H1 (cell line): ENCODE measurements around the gene NOXRED1.

Source experiments
- ATF2 ChIP-seq: IDR thresholded peaks from 2 replicates; pipeline ENCODE4 v1.6.1; 2012; ENCODE audit warnings: low read length, inconsistent platforms
- CBX8 ChIP-seq: fragments of 300-800, 300-1000 bp; sonication (generic); IDR thresholded peaks from 2 replicates; pipeline ENCODE4 v1.7.1; 2016; ENCODE audit warnings: low read depth, low read length, borderline replicate concordance
- CTCF ChIP-seq, 3 experiments: IDR thresholded peaks; 1 replicate in 2 of 3; 2 replicates in 1 of 3; pipeline versions ENCODE4 v1.5.1 to v1.6.1; 2011; ENCODE audit warnings: low read length in 3 of 3, mild to moderate bottlenecking in 3 of 3, inconsistent platforms in 2 of 3, low read depth in 1 of 3, moderate library complexity in 1 of 3; ENCODE audit not compliant: insufficient read depth in 1 of 3; ENCODE audit errors: control extremely low read depth in 1 of 3
- POLR2A ChIP-seq, 2 experiments: IDR thresholded peaks; 1 replicate in 1 of 2; 2 replicates in 1 of 2; pipeline ENCODE4 v1.6.1; 2011; ENCODE audit warnings: low read depth in 2 of 2, low read length in 2 of 2, mild to moderate bottlenecking in 2 of 2; ENCODE audit errors: control extremely low read depth in 1 of 2
- RAD21 ChIP-seq, 2 experiments: IDR thresholded peaks in 1 of 2; conservative IDR thresholded peaks in 1 of 2; 2 replicates each; pipeline ENCODE4 v1.6.1; 2011; ENCODE audit warnings: low read depth in 2 of 2, low read length in 2 of 2, improper control_type of control experiment in 1 of 2, inconsistent platforms in 1 of 2, mild to moderate bottlenecking in 1 of 2, moderate library complexity in 1 of 2

GRCh38 chr14:77369285-77369684 lies 54.0 kb downstream of the NOXRED1 start:
- TF ChIP-seq CTCF (IDR thresholded peaks at IDR 0.05; ENCODE audit: control extremely low read depth in 1 of 3, insufficient read depth in 1 of 3, low read depth in 1 of 3, low read length in 3 of 3) (no peak), POLR2A (IDR thresholded peaks at IDR 0.05; ENCODE audit: control extremely low read depth in 1 of 2, low read depth in 2 of 2, low read length in 2 of 2) (no peak), RAD21 (IDR thresholded peaks at IDR 0.05 in 1 of 2, conservative IDR thresholded peaks at IDR 0.05 in 1 of 2; ENCODE audit: low read depth in 2 of 2, low read length in 2 of 2) (no peak), CBX8 (no peak), ATF2 (no peak)
